GM08714 (cell line): Measurements from ENCODE around the gene ZNF236.
"Not testable (repeated sequence)": the region's sequence is repeated elsewhere in the genome, so short reads cannot be mapped to it uniquely, and the experiment has no call there.

Source experiments
- H3K4me3 ChIP-seq: fragments of 200-500 bp; sonication (Bioruptor generic); 2 replicates; pipeline ENCODE4 v1.5.1; 2014; ENCODE audit warnings: mild to moderate bottlenecking, low read length, inconsistent platforms
- ZNF274 ChIP-seq: IDR thresholded peaks from 2 replicates; pipeline ENCODE4 v1.6.1; 2012; ENCODE audit warnings: mild to moderate bottlenecking, low read depth, low read length

The ZNF236 gene

DNA sequence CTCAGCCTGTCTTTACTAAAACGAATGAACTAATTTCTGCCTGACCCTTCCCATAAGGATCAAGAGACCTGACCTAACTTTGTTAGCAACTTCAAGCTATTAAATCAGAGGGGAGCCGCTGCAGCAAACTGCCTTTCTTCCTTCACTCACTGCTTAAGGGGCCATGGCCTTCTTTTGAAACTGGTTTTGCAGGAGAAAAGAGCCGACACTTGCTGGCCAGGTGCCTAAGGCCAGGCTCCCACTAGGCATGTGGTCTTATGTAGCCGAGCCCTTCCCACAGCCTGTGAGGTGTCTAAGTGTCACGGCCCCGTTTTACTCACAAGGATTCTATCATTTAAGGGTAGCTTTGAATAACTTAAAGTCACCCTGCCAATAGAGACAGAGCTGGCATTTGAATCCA is 130.8 kb downstream of the ZNF236 start:
- no peak for TF ChIP-seq ZNF274

DNA sequence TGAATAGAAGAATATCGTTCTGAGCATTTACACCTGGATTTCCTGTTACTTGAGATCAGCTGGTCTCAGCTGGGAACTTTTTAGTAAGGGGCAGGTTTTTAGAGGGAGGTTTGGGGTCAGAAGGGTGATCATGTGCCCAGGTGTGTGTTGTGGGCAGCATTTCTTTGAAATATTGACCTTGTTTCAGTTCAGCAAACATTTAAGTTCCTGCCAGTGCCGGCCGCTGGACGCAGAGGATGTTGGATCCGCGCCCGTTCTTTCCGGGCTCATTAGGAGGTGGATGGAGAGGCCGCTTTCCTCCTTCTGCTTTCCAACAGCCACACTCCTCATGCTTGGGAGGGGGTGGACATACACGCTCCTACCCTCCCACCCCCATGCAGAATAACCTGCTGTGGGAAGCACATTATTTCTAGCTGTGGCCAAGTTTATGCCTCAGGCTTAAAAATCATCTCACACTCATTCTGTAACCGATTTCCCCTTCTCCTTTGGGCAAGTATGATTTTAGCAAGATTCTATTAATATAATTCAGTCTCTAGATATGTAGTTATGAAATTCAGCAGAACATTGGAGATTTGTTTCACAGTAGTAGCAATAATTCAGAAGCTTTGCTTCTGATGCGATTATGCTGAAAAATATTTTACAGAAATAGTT is 131.4 kb downstream of the ZNF236 start:
- no peak overlapping the region for H3K4me3 ChIP-seq
- TF ChIP-seq ZNF274, result no peak

More for the DNA sequence above, 130.8 kb downstream of the ZNF236 start:
- H3K4me3 ChIP-seq, result no peak overlapping the region

DNA sequence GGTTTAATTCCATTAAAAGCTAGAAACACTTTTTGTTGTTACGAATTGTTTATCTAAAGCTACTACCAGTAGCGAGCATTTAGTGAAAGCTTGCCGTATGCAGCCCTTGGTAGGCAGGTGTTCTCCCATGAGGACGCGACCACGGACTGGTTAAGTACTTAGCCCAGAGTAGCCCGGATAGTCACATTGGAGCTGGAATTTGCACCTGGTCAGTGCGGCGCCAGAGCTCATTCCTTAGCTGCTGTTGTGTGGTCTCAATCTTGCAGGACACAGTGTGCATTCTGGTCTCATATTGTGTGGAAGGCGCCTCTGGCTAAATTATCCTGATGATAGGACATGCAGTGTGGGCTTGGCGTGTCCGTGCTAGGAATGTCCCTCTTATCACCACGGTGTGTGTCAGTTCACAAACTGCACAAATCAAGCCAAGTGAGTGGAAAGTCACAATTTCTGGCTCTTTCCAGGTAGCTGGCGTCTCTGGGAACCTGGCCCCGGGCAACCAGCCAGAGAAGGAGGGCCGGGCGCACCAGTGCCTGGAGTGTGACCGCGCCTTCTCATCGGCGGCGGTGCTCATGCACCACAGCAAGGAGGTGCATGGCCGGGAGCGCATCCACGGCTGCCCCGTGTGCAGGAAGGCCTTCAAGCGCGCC is 133.3 kb downstream of the ZNF236 start:
- H3K4me3 ChIP-seq, result no peak overlapping the region
- TF ChIP-seq ZNF274, result no peak

DNA sequence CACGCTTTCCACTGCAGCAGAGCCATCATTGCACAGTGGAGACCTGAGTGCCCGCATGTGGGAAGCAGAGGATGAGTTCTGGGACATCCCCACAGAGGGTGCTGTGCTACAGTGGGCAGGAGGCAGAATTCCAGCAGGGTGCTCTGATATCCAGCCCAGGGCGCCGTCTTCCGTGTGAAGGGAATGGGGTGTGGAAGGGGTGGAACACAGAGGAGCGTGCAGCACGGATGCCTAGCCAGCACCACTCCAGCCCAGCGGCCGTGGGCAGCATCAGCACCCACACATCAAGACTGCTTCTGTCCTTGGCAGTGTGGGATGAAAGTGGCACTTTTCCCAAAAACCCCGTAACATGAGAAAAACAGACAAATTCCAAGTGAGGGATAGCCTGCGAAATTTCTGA is 134.3 kb downstream of the ZNF236 start:
- TF ChIP-seq ZNF274, result no peak
- H3K4me3 ChIP-seq, result no peak overlapping the region

DNA sequence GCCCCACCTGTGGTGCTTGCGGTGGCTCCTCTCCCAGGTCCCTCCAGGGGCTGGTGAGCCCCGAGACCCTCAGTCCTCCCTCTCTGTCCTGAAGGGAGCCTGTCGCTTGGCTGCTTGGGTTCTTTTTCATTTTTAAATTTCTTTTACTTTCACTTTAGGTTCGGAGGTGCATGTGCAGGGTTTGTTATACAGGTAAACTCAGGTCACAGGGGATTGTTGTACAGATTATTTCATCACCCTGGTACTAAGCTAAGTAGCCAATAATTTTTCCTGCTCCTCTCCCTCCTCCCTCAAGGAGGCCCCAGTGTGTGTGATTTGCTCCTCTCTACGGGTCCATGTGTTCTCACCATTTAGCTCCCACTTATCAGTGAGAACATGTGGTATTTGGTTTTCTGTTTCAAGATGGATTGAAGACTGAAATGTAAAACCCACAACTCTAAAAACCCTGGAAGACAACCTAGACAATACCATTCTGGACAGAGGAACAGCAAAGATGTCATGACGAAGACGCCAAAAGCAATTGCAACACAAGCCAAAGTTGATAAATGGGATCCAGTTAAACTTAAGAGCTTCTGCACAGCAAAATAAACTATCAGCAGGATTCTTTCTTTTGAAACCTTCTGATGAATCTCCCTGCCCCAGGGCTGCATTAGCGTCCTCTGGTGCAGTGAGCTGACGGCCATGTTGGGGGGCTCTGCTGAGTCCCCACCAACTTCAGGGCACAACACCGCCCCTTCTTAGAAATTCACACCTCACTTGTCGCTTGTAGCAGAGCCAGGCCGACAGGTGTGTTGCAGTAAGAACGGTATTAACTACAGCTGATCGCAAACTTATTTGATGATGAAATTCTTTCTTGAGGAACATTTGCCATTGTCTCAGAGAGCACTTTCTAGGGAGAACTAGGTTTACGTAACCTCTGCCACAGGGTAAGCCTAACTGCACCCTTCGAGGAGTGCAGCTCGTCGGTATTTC is 135.3 kb downstream of the ZNF236 start:
- H3K4me3 ChIP-seq, result no peak overlapping the region
- TF ChIP-seq ZNF274, result no peak

DNA sequence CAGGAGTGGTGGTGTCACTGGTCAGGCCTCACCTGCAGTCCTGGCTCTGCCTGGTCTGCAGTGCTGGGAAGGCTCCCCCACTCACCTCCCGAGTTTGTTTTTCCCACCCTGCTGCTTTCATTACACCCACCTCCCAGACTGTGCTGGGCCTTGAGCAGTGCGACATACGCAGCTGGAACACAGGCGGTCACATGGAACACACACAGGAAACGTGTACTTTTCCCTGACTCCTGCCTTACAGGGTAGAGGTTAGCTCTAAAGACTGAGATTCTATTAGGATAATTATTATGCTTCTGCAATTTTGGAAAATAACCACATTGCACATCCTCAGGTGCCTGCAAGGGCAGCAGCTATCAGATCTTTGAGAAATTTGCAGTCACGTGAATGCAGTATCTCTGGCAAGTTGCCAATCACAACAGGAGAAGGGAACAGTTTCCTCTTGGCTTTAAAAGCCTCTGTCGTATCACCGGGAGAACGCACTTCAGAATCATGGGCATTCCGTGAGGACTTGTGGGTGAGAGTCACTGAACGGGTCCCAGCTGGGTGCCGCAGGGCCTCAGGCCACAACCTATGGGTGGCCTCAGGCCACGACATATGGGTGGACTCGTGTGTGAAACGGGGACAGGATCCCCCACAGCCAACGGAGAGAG is 136.5 kb downstream of the ZNF236 start:
- TF ChIP-seq ZNF274, result no peak
- H3K4me3 ChIP-seq, result no peak overlapping the region

DNA sequence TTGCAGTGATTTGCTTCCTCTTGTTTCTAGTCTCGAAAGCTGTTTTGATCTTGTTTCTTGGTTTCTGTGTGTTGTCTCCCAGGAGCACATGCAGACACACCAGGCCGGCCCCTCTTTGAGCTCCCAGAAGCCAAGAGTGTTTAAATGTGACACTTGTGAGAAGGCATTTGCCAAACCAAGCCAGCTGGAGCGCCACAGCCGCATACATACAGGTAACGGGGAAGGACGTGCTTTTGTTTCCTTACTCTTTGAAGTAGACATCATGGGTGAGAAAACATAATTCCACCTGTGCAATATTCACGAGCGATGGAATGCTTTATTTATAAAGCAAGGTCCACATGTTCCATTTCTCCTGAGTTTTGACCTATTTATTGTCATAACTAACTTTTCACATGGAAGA is 137.2 kb downstream of the ZNF236 start:
- TF ChIP-seq ZNF274, result no peak
- no peak overlapping the region for H3K4me3 ChIP-seq

DNA sequence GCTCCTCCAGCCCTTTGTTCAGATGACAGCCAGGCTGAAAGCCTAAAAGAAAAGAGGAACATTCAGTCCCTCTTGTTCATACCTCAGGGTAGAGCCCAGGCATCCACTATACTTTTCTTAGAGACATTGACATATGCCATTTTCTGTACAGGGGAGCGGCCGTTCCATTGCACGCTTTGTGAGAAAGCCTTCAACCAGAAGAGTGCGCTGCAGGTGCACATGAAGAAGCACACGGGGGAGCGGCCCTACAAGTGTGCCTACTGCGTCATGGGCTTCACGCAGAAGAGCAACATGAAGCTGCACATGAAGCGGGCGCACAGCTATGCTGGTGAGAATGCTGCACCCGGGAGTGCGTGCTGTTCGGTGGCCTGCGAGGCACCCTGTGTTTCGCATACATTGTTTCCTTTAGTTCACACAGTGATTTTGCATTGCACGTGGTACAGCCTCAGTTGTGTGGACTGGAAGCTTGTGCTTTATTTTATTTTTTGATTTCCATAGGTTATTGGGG is 138.2 kb downstream of the ZNF236 start:
- H3K4me3 ChIP-seq, result no peak overlapping the region
- no peak for TF ChIP-seq ZNF274

DNA sequence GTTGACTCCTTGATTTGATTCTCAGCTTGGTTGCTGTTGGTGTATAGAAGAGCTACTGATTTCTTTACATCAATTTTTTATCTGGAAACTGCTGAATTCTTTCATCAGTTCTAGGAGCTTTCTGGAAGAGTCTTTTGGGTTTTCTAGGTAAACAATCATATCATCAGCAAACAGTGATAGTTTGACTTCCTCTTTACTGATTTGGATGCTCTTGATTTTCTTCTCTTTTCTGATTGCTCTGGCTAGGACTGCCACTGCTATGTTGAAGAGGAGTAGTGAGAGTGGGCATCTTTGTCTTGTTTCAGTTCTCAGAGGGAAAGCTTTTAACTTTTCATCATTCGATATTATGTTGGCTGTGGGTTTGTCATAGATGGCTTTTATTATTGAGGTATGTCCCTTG is 140.5 kb downstream of the ZNF236 start:
- H3K4me3 ChIP-seq, result no peak overlapping the region
- no peak for TF ChIP-seq ZNF274

DNA sequence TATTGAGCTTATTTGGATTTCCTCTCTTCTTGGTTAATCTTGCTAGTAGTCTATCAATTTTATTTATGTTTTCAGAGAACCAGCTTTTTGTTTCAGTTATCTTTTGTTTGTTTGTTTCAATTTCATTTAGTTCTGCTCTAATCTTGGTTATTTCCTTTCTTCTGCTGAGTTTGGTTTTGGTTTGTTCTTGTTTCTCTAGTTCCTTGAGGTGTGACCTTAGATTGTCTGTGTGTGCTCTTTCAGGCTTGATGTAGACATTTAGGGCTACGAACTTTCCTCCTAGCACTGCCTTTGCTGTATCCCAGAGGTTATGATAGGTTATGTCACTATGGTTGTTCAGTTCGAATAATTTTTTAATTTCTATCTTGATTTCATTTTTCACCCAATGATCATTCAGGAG is 141.6 kb downstream of the ZNF236 start:
- no peak for TF ChIP-seq ZNF274
- H3K4me3 ChIP-seq, result no peak overlapping the region

DNA sequence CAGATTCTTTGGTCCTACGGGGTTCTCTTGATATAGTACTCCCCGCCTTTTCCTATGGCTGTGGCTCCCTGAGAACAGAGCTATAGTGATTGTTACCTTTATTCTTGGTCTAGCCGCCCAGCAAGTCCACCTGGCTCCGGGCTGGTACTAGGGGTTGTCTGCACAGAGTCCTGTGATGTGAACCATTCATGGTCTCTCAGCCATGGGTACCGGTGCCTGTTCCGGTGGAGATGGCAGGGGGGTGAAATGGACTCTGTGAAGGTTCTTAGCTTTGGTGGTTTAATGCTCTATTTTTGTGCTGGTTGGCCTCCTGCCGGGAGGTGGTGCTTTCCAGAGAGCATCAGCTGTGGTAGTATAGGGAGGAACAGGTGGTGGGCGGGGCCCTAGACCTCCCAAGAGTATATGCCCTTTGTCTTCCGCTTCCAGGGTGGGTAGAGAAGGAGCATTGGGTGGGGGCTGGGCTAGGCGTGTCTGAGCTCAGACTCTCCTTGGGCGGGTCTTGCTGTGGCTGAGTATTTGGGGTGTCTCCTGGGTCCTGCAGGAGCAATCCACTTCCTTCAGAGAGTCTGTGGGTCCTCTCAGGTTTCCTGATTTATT is 143.3 kb downstream of the ZNF236 start:
- H3K4me3 ChIP-seq, result peak overlapping the region; percentile 5; the same call in 1 of the 2 replicates

DNA sequence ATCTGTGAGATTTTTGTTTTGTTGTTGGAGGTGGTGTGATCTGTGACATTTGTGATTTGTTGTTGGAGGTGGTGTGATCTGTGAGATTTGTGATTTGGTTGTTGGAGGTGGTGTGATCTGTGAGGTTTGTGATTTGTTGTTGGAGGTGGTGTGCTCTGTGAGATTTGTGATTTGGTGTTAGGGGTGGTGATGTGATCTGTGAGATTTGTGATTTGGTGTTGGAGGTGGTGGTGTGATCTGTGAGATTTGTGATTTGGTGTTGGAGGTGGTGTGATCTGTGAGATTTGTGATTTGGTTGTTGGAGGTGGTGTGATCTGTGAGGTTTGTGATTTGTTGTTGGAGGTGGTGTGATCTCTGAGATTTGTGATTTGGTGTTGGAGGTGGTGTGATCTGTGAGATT is 144.9 kb downstream of the ZNF236 start:
- H3K4me3 ChIP-seq, result not testable (repeated sequence)

DNA sequence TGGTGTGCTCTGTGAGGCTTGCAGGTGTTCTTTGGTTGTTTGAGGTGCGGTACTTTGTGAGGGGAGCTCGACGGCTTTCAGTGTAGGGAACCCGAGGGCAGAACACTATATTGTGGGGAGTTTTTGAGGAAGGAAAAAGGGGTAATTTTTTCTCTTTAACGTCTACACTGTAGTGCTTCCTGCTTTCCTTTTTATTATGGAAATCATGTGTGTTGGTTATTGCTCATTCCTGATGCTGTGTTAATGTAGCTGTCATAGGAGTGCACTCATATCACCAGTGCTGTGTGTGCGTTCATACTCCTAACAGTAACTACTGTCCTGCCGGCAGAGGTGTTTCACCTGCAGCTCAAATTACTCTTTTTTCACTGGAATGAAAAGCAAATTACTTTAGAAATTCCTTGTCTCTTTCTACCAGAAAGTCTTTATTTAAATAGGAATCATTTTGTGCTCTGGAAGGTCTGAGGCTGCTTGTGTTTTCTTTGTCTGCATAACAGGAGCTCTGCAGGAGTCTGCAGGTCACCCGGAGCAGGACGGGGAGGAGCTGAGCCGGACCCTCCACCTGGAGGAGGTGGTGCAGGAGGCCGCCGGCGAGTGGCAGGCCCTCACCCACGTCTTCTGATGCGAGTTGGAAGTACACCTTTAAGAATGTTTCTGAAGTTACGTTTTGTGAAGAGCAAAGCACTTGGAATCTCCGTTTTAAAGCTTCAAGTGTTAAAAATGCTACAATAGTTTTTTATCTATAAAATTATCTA is 145.5 kb downstream of the ZNF236 start:
- TF ChIP-seq ZNF274, result no peak
- no peak overlapping the region for H3K4me3 ChIP-seq
